GM19238 (cell line): ENCODE results near the gene DSG2.

Source experiments
- DNase-seq: peaks from one replicate; pipeline ENCODE4 v3.0.0; 2011; ENCODE audit warnings: low spot score; ENCODE audit not compliant: insufficient read length

Gene DSG2

GRCh38 chr18:31555971-31556747, 58.2 kb downstream of the DSG2 start:
- no peak for DNase-seq

- no peak for DNase-seq
Observed at GRCh38 chr18:31557446-31557845, 59.5 kb downstream of the DSG2 start.

DNA sequence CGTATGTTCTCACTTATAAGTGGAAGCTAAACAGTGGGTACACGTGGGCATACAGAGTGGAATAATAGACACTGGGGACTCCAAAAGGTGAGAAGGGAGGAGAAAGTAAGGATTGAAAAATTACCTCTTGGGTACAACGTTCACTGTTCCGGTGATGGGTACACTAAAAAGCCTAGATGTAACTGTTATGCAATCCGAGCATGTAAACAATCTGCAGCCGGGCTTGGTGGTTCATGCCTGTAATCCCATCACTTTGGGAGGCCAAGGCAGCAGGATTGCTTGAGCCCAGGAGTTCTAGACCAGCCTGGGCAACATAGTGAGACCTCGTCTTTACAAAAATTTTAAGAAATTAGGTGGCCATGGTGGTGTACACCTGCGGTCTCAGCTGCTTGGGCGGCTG, 60.6 kb downstream of the DSG2 start:
- DNase-seq, result no peak

DNA sequence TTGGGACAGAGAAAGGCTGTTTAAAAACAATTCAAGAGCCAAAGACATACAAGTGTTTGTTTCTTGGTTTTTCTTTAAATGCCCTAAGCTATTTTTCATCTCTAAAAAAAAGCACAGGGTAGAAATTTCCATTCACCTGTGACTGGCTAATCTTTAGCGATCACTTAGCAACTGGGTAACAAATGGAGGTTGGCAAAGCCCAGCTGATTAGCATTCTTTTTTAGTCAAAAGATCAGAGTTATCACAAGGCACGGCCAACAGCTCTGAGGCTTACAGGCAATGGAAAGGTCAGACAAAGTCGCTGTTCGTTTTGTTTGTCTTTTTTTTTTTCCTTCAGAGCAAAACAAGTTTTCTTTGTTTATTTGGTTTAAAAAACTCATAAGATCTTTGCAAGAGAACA, 64.7 kb downstream of the DSG2 start:
- DNase-seq, result no peak

GRCh38 chr18:31563778-31564177, 65.8 kb downstream of the DSG2 start:
- no peak for DNase-seq

DNA sequence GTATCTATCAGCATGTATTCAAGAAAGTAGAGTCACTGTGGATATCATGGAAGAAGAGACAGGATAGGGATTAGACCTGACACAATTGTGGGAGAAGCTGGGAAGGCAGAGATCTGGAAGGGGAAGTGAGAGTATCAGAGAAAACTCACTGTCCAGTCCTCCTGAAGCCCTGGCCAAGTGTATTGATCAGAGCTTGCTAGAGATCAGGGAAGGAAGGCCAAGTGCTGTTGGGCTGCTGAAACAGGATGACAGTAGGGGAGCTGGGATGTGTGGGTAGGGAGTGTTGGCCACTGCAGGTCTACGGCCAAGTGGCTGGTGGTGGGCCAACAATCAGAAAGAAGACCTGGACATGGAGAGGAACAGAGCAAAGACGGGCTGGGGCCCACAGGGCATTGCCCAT, 67.4 kb downstream of the DSG2 start:
- DNase-seq, result no peak

DNA sequence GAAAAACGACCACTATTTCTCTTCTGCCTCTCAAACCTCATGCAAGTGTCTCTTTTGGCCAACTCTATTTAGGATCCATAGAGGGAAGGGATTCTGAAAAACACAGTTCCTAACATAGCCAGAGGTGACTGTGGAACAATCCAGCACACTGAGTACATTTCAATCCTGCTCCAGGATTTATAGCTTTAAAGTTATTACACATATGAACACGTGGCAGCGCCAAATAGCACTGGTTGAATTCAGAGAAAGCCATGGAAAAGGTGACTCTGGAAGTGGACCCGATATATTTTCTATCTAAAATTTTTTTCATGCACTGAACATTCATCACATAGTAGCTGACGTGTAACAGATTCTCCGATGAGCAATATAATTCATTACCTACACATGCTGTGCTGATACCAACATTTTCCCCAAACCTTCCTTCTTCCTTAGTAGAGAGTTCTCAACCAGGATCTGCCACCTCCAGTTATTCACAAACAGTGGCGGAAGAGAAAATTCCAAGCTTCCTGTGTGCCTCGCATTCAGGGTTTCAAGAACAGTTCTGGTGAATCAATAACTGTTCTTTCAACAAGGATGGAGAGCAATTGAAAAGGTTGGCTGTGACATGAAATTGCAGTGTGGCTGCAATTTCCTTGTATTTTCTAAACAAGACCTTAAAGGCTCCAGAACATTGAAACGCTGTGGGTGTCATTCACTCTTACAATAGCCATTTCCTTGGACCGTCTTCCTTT, 68.0 kb downstream of the DSG2 start:
- DNase-seq, result no peak

- DNase-seq, result no peak
Observed at GRCh38 chr18:31566576-31567306, 68.8 kb downstream of the DSG2 start.

- no peak for DNase-seq
Observed at GRCh38 chr18:31572368-31572767, 74.4 kb downstream of the DSG2 start.

DNA sequence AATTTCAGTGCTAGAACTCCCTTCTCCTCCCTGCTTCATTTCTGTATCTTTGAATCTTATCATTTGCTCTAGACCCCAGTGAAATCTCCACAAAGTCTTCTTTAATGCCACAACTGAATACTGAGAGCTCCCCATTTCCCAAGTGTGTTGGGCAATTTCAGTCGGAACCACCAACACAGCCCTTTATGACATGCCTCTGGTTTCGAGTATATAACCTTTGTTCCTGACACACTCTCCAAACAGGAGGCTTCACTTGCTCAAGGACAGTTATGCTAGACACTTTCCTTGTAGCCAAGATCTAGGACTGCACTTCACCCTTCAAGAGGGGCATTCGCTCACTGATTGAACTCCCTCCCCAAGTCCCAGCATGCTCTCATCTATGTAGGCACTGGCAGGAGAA, 75.1 kb downstream of the DSG2 start:
- DNase-seq, result no peak

DNA sequence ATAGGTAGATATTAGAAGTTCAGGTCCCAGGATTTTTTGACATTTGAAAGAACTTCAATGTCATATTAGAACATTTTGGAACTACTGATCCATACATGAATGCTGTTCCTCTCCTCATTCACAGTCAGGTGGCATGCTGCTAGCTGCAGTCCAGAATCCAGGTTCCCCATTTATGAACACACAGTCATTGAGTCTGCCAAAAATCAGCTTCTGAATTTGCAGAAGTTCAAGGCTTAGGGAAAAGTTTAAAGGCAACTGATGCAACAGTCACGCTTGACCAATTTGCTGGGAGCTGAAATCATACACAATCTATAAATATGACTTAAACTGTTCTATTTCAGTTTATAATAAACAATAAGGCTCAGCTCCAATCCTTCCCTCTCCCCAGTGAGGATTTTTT, 76.4 kb downstream of the DSG2 start:
- no peak for DNase-seq

DNA sequence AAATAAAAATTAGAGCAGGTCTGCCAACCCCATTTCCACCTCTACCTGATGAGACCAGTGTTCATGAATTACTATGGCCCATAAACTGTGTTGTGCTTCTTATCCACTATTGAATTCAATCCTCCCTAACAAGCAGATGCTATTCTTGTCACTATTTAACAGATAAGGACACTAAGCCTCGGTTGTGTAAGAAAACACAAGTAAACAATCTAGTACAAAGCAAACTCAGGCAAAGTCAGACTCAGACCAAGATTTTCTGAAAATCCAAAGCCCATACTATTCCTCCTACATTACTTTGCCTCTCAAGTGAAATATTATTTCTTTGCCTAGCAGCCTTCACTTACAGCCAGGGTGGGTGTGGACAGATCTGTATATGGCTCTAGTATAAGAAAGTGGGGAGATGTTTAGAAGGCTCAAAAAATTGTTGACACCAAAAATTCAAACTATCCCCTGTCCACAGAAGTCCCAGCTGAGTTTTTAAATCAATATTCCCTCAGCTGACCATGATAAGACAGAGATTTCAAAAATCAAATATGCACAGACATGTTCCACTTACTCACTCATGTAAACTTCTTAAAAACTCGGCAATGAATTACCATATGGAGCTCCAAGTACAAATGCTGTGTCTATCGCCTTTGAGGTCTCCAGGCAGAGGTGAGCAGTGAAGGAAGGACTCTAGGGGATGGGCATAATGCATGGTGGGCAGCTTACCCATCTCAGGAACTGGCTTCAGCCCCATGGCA, 77.7 kb downstream of the DSG2 start:
- no peak for DNase-seq

DNA sequence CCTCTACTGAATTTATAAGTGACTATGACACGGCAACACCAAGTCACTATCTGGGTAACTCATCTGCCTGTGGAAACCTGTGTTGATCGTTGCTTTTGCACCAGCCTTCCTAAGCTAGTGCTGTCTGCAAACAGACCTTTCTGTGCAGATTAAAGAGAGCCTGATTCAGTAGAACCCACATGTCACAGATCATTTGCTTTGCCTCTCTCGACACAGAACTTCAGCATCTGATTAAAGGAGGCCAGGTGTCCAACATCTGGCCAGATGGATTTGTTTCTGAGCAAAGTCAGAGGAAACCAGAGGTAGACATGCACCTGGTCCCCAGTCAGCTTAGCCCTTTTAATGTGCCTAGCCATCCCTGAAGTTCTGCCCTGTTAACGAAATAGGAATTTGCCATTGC, 78.7 kb downstream of the DSG2 start:
- no peak for DNase-seq

DNA sequence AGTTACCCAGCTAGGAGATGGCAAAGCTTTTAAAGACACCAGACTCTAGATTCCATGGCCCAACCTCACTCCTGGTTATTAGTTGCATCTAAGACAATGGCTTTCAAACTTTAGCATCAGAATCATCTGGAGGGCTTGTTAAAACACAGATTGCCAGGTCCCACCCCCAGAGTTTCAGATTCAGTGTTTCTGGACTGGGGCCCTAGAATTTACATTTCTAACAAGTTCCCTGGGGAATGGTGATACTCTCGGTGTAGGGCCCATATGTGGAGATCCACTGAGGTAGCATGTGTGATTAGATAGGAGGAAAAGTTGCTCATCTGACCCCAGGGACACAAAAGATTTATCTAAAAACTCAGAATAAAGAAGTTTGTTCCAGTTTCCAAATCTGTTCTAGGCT, 79.2 kb downstream of the DSG2 start:
- DNase-seq, result no peak

GRCh38 chr18:31578126-31578525, 80.1 kb downstream of the DSG2 start:
- no peak for DNase-seq

GRCh38 chr18:31579375-31579774, 81.4 kb downstream of the DSG2 start:
- no peak for DNase-seq

GRCh38 chr18:31581498-31582197, 83.7 kb downstream of the DSG2 start:
- DNase-seq, result no peak

- no peak for DNase-seq
Observed at GRCh38 chr18:31583185-31583854, 85.3 kb downstream of the DSG2 start.

DNA sequence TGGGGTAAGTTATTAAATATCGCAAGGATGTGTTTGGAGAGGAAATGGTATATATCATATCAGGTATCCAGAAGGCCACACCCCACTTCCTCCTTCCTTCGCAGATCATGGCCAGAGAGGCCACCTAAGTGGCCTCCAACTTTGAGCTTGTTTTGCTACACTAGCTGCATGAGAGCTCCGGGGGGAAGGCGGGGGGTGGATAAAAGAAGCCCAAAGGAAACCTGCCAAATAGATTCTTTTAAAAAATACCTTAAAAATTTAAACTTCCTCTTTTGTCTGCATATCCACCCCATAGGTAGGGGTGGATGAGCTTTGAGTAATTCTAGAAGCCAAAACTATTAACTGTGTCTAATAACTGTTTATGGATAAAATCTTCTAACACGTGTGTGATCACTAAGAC, 88.0 kb downstream of the DSG2 start:
- no peak for DNase-seq

GRCh38 chr18:31586616-31587015, 88.6 kb downstream of the DSG2 start:
- no peak for DNase-seq
